HG02970 (cell line): ENCODE data around the gene PHF20.
"Not testable (repeated sequence)": the region's sequence is repeated elsewhere in the genome, so short reads cannot be mapped to it uniquely, and the experiment has no call there.

ENCODE experiments used
- ATAC-seq: cut with Tn5 transposase; IDR thresholded peaks from one replicate; pipeline ENCODE4 v1.9.1; 2021; ENCODE audit warnings: mild to moderate bottlenecking, moderate library complexity, moderate number of reproducible peaks; ENCODE audit not compliant: unreplicated experiment, low FRiP score

PHF20 gene

GRCh38 chr20:35882427-35883161 is 110.8 kb downstream of the PHF20 start:
- not testable (repeated sequence) for ATAC-seq

DNA sequence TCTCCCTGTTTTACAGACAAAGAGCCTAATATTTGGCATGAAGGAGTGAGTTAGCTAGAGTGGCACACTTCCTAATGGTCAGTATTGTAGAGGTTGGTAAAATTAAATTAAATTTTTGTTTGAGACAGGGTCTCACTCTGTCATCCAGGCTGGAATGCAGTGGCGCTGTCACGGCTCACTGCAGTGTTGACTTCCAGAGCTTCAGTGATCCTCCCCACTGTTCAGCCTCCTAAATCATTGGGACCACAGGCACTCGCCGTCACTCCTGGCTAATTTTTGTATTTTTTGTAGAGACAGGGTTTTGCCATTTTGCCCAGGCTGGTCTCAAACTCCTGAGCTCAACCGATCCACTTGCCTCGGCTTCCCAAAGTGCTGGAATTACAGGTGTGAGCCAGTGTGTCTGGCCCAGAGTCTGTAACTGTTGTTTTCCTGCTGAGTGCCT is 111.5 kb downstream of the PHF20 start:
- ATAC-seq: no peak

- ATAC-seq: no peak
Observed at GRCh38 chr20:35883778-35884540, 112.1 kb downstream of the PHF20 start.

DNA sequence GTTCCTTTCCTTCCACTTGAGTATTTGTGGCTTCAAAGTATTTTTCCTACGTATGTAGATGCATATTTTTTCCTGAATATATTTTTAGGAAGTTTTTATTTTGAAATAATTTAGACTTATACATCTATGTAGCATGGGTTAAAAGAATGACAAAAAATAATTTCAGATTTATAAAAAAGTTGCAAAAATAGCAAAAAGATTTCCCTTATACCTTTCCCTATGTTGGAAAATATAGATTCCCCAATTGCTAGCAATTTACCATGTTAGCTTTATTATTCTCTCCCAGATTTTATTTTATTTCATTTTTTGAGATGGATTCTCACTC is 112.7 kb downstream of the PHF20 start:
- no peak for ATAC-seq

DNA sequence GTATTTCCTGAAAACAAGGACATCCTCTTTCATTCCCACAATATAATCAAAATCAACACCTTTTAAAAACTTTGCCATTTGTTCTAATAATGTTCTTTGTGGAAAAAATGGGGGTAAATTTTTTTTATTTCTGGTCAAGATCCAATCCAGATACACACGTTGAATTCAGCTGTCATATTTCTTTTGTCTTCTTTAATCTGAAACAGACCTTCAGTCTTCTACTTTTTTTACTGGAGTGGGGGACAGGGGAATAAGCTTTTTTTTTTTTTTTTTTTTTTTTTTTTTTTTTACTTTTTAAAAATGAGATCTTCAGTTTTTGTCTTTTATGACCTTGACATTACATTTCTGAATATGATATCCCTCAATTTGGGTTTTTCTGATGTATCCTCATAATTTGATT is 113.4 kb downstream of the PHF20 start:
- ATAC-seq: no peak

GRCh38 chr20:35886537-35886936 is 114.7 kb downstream of the PHF20 start:
- no peak for ATAC-seq

GRCh38 chr20:35887393-35888064 is 115.7 kb downstream of the PHF20 start:
- no peak for ATAC-seq

GRCh38 chr20:35888657-35889056 is 116.8 kb downstream of the PHF20 start:
- ATAC-seq: no peak

- no peak for ATAC-seq
Observed at GRCh38 chr20:35891375-35891774, 119.6 kb downstream of the PHF20 start.

DNA sequence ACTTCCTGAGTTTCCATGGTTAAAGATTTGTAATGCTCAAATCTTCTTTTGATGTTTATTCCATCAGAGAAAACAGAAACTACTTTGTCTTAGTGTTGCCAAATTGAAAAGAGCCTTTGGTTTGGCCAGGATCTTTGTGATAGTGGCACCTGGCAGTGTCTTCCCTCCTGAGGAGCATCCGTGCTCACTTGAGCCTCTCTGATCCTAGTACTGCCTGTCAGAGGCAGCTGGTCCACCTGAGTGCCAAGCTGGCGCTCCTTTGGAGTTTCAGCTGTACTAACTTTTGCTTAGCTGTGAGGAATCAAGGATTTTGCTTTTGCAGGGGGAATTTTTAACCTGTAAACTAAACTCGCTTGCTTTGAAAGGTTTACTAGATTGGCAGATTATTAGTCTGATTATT is 121.1 kb downstream of the PHF20 start:
- no peak for ATAC-seq

- ATAC-seq: no peak
Observed at GRCh38 chr20:35893942-35894341, 122.1 kb downstream of the PHF20 start.

GRCh38 chr20:35895516-35895915 is 123.7 kb downstream of the PHF20 start:
- not testable (repeated sequence) for ATAC-seq

- ATAC-seq: no peak
Observed at GRCh38 chr20:35899064-35899463, 127.2 kb downstream of the PHF20 start.

- ATAC-seq: not testable (repeated sequence)
Observed at GRCh38 chr20:35901230-35901629, 129.4 kb downstream of the PHF20 start.

- no peak for ATAC-seq
Observed at GRCh38 chr20:35901678-35902544, 130.1 kb downstream of the PHF20 start.

GRCh38 chr20:35902545-35902941 is 130.7 kb downstream of the PHF20 start:
- no peak for ATAC-seq

- no peak for ATAC-seq
Observed at GRCh38 chr20:35903843-35904242, 132.0 kb downstream of the PHF20 start.

DNA sequence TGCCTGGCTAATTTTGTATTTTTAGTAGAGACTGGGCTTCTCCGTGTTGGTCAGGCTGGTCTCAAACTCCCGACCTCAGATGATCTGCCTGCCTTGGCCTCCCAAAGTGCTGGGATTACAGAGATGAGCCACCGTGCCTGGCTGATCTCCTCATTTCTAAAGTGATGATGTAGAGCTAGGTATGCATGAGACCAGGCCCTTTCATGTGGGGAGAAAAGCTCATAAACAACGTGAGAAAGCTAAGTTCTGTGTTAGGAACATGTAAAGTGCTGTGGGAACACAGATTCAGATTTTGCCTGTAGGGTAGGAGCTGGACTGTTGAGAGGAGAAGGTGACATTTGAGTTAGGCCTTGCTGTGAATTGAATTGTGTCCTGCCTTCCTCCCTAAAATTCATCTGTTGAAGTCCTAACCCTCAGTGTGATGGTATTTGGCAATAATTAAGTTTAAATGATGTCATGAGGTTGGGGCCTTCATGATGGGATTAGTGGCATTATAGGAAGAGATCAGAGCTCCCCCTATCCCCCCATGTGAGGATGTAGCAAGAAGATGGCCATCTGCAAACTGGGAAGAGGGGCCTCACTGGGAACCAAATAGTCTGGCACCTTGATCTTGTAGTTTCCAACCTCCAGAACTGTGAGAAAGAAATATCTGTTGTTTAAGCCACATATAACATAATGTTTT is 133.3 kb downstream of the PHF20 start:
- no peak for ATAC-seq

- no peak for ATAC-seq
Observed at GRCh38 chr20:35907017-35907701, 135.3 kb downstream of the PHF20 start.
